HEK293T (cell line): ENCODE measurements around the gene FAAP20.

Experiments used
- BHLHE40 ChIP-seq: fragments of 450-650 bp; IDR thresholded peaks from 2 replicates; pipeline ENCODE4 v1.6.1; 2016; ENCODE audit warnings: mild to moderate bottlenecking, moderate library complexity, borderline replicate concordance
- ELF4 ChIP-seq: fragments of 450-650 bp; IDR thresholded peaks from 2 replicates; pipeline ENCODE4 v1.6.1; 2017; ENCODE audit warnings: antibody characterized with exemption
- FOXA1 ChIP-seq: fragments of 450-650 bp; IDR thresholded peaks from 2 replicates; pipeline ENCODE4 v1.6.1; 2016; ENCODE audit warnings: mild to moderate bottlenecking
- FOXK2 ChIP-seq: fragments of 450-650 bp; IDR thresholded peaks from 2 replicates; pipeline ENCODE4 v1.6.1; 2016; ENCODE audit warnings: mild to moderate bottlenecking
- NFRKB ChIP-seq: fragments of 450-650 bp; IDR thresholded peaks from 2 replicates; pipeline ENCODE4 v1.6.1; 2016; ENCODE audit warnings: mild to moderate bottlenecking, moderate library complexity
- SP1 ChIP-seq: fragments of 450-650 bp; IDR thresholded peaks from 2 replicates; pipeline ENCODE4 v1.6.1; 2017
- ZNF384 ChIP-seq: fragments of 450-650 bp; IDR thresholded peaks from 2 replicates; pipeline ENCODE4 v1.6.1; 2016

DNA sequence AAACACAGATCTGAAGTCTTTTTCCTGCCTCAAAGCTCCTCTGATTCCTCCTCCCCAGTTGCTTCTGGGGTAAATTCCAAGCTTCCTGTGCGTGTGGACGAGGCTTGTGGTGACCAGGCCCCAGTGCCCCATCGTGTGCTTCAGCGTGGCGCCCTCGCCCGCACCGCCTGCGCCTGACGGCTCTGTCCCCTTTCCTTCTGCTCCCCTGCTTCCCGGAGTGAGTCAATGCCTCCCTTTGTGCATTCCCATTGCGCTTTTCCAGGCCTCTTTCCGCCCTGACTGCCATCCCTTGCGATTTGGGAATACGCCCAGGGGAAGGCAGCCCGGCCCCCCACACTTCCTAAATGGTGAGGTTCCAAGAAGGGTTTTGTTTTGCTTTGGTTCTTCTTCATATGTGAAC lies 36.3 kb downstream of the FAAP20 start:
- no peak for TF ChIP-seq ZNF384
- TF ChIP-seq ELF4, result no peak
- TF ChIP-seq SP1, result no peak
- TF ChIP-seq BHLHE40, result no peak
- TF ChIP-seq NFRKB, result no peak
- no peak for TF ChIP-seq FOXK2
- no peak for TF ChIP-seq FOXA1
